ENCODE data around the gene SGK1.
A peak's percentile ranks its signal among the peaks of the same experiment; 100 is the strongest.

DNA sequence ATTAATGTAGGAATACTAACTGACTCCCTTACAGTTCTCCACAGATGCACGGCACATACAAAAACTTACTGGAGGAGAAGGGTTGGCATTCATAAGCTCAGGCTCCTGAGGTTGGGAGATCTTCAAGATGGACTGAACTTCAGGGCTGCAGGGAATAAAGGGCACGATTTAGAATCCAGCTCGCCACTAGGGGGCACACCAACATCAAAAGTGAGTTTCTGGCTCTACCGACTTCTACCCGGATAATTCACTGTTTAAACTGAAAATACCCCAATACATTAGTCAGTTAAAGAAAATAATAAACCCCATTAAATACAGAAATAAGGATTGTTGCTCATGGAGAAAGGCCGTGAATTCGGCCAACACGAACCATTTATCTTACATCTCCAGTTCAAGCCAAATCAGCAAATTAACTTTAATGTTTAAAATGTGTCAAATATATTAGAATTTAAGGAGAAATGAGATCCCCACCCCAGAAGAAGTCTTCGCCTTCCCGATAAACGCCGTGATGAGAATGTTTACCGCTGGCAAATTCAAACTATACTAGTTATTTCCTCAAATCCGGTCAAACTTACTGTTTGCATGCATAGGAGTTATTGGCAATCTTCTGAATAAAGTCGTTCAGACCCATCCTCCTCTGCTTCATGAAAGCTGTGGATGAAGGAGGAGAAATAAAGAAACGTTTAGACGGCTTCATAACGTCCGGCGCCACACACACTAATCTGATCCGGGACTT, 143.8 kb downstream of the SGK1 start:
- TF ChIP-seq, protein P1, sequence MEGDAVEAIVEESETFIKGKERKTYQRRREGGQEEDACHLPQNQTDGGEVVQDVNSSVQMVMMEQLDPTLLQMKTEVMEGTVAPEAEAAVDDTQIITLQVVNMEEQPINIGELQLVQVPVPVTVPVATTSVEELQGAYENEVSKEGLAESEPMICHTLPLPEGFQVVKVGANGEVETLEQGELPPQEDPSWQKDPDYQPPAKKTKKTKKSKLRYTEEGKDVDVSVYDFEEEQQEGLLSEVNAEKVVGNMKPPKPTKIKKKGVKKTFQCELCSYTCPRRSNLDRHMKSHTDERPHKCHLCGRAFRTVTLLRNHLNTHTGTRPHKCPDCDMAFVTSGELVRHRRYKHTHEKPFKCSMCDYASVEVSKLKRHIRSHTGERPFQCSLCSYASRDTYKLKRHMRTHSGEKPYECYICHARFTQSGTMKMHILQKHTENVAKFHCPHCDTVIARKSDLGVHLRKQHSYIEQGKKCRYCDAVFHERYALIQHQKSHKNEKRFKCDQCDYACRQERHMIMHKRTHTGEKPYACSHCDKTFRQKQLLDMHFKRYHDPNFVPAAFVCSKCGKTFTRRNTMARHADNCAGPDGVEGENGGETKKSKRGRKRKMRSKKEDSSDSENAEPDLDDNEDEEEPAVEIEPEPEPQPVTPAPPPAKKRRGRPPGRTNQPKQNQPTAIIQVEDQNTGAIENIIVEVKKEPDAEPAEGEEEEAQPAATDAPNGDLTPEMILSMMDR (IDR thresholded peaks at IDR 0.05 in 8 of 11, conservative IDR thresholded peaks at IDR 0.05 in 3 of 11): peak; percentile 67 to 90 (median 85)
- no peak for TF ChIP-seq POLR2A (IDR thresholded peaks at IDR 0.05)
